Prostate gland (tissue), 2 donors: Measurements from ENCODE around the gene DGKB.
"Not testable (repeated sequence)": the region's sequence is repeated elsewhere in the genome, so short reads cannot be mapped to it uniquely, and the experiment has no call there.

ENCODE experiments used
- POLR2A ChIP-seq: fragments of 450-650 bp; IDR thresholded peaks from one replicate; pipeline ENCODE4 v1.6.1; 2016; ENCODE audit warnings: antibody characterized with exemption, mild to moderate bottlenecking
- TF ChIP-seq, protein P1 (sequence below), 4 experiments: fragments of 200-600 bp in 2 of 4; fragments of 450-650 bp in 2 of 4; sonication (generic) in 2 of 4; IDR thresholded peaks; 1 replicate in 3 of 4; 2 replicates in 1 of 4; pipeline ENCODE4 v1.5.1; 2016 to 2019; ENCODE audit warnings: antibody characterized with exemption in 4 of 4, mild to moderate bottlenecking in 2 of 4, moderate library complexity in 2 of 4

DNA sequence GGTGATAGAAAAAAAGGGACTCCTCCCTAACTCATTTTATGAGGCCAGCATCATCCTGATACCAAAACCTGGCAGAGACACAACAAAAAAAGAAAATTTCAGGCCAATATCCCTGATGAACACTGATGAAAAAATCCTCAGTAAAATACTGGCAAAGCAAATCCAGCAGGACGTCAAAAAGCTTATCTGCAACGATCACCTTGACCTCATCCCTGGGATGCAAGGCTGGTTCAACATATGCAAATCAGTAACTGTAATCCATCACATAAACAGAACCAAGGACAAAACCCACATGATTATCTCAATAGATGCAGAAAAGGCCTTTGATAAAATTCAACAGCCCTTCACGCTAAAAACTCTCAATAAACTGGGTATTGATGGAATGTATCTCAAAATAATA lies 440.8 kb downstream of the DGKB start:
- not testable (repeated sequence) for TF ChIP-seq POLR2A
- TF ChIP-seq, protein P1, sequence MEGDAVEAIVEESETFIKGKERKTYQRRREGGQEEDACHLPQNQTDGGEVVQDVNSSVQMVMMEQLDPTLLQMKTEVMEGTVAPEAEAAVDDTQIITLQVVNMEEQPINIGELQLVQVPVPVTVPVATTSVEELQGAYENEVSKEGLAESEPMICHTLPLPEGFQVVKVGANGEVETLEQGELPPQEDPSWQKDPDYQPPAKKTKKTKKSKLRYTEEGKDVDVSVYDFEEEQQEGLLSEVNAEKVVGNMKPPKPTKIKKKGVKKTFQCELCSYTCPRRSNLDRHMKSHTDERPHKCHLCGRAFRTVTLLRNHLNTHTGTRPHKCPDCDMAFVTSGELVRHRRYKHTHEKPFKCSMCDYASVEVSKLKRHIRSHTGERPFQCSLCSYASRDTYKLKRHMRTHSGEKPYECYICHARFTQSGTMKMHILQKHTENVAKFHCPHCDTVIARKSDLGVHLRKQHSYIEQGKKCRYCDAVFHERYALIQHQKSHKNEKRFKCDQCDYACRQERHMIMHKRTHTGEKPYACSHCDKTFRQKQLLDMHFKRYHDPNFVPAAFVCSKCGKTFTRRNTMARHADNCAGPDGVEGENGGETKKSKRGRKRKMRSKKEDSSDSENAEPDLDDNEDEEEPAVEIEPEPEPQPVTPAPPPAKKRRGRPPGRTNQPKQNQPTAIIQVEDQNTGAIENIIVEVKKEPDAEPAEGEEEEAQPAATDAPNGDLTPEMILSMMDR (IDR thresholded peaks at IDR 0.05), result not testable (repeated sequence)
